ENCODE measurements around the gene SSBP2. TPM values are rescaled to one million over a fixed set of nuclear protein-coding genes. Genes with fewer than 3 reads are reported as not detected.

Gene SSBP2
- polyA plus RNA-seq, 2 donors = 18.8 to 25.3 TPM

GRCh38 chr5:81428446-81428845 is 322.5 kb downstream of the SSBP2 start:
- Histone ChIP-seq H3K27ac (ENCODE audit: low read depth in 2 of 2, low read length in 1 of 2) (no peak overlapping the region), H3K27me3 (ENCODE audit: control insufficient read depth in 1 of 2, insufficient read depth in 2 of 2, low read length in 2 of 2) (no peaks in the 10 kb centered on the region), H3K4me3 (ENCODE audit: low read depth in 1 of 2, low read length in 2 of 2) (no peak overlapping the region), H3K9me3 (ENCODE audit: control insufficient read depth in 2 of 2, insufficient read depth in 1 of 2, low read depth in 1 of 2, low read length in 1 of 2) (no peaks in the 10 kb centered on the region), H3K36me3 (ENCODE audit: control insufficient read depth in 2 of 2, insufficient read depth in 2 of 2, low read length in 1 of 2) (no peaks in the 10 kb centered on the region), H3K4me1 (ENCODE audit: control insufficient read depth in 2 of 2, insufficient read depth in 2 of 2, low read length in 1 of 2) (no peaks in the 10 kb centered on the region)
- 74 to 90% methylated on average over 3 of the region's 3 CpGs for WGBS, 2 donors

- Histone ChIP-seq H3K9me3 (ENCODE audit: control insufficient read depth in 2 of 2, insufficient read depth in 1 of 2, low read depth in 1 of 2, low read length in 1 of 2) (no peaks in the 10 kb centered on the region), H3K27ac (ENCODE audit: low read depth in 2 of 2, low read length in 1 of 2) (no peak overlapping the region), H3K4me3 (ENCODE audit: low read depth in 1 of 2, low read length in 2 of 2) (no peak overlapping the region), H3K4me1 (ENCODE audit: control insufficient read depth in 2 of 2, insufficient read depth in 2 of 2, low read length in 1 of 2) (no peaks in the 10 kb centered on the region), H3K27me3 (ENCODE audit: control insufficient read depth in 1 of 2, insufficient read depth in 2 of 2, low read length in 2 of 2) (no peaks in the 10 kb centered on the region), H3K36me3 (ENCODE audit: control insufficient read depth in 2 of 2, insufficient read depth in 2 of 2, low read length in 1 of 2) (no peaks in the 10 kb centered on the region)
- WGBS, 2 donors = 95 to 100% methylated on average over 1 of the region's 1 CpG
Observed at GRCh38 chr5:81427566-81427965, 323.3 kb downstream of the SSBP2 start.

GRCh38 chr5:81426359-81427030 is 324.4 kb downstream of the SSBP2 start:
- Histone ChIP-seq H3K9me3 (ENCODE audit: control insufficient read depth in 2 of 2, insufficient read depth in 1 of 2, low read depth in 1 of 2, low read length in 1 of 2) (no peaks in the 10 kb centered on the region), H3K4me1 (ENCODE audit: control insufficient read depth in 2 of 2, insufficient read depth in 2 of 2, low read length in 1 of 2) (no peaks in the 10 kb centered on the region), H3K27me3 (ENCODE audit: control insufficient read depth in 1 of 2, insufficient read depth in 2 of 2, low read length in 2 of 2) (no peaks in the 10 kb centered on the region), H3K4me3 (ENCODE audit: low read depth in 1 of 2, low read length in 2 of 2) (no peak overlapping the region), H3K36me3 (ENCODE audit: control insufficient read depth in 2 of 2, insufficient read depth in 2 of 2, low read length in 1 of 2) (no peaks in the 10 kb centered on the region), H3K27ac (ENCODE audit: low read depth in 2 of 2, low read length in 1 of 2) (no peak overlapping the region)
- WGBS, 2 donors = 43 to 60% methylated on average over 3 of the region's 3 CpGs

GRCh38 chr5:81425569-81425968 is 325.3 kb downstream of the SSBP2 start:
- Histone ChIP-seq H3K9me3 (ENCODE audit: control insufficient read depth in 2 of 2, insufficient read depth in 1 of 2, low read depth in 1 of 2, low read length in 1 of 2) (no peaks in the 10 kb centered on the region), H3K4me3 (ENCODE audit: low read depth in 1 of 2, low read length in 2 of 2) (no peak overlapping the region), H3K4me1 (ENCODE audit: control insufficient read depth in 2 of 2, insufficient read depth in 2 of 2, low read length in 1 of 2) (no peaks in the 10 kb centered on the region), H3K27ac (ENCODE audit: low read depth in 2 of 2, low read length in 1 of 2) (no peak overlapping the region), H3K27me3 (ENCODE audit: control insufficient read depth in 1 of 2, insufficient read depth in 2 of 2, low read length in 2 of 2) (no peaks in the 10 kb centered on the region), H3K36me3 (ENCODE audit: control insufficient read depth in 2 of 2, insufficient read depth in 2 of 2, low read length in 1 of 2) (no peaks in the 10 kb centered on the region)
- 0 to 2% methylated on average over 2 of the region's 2 CpGs for WGBS, 2 donors

- H3K36me3 ChIP-seq (ENCODE audit: control insufficient read depth in 2 of 2, insufficient read depth in 2 of 2, low read length in 1 of 2) = no peaks in the 10 kb centered on the region
- no peaks in the 10 kb centered on the region for H3K27me3 ChIP-seq (ENCODE audit: control insufficient read depth in 1 of 2, insufficient read depth in 2 of 2, low read length in 2 of 2)
- no peak overlapping the region for H3K27ac ChIP-seq (ENCODE audit: low read depth in 2 of 2, low read length in 1 of 2)
- no peaks in the 10 kb centered on the region for H3K9me3 ChIP-seq (ENCODE audit: control insufficient read depth in 2 of 2, insufficient read depth in 1 of 2, low read depth in 1 of 2, low read length in 1 of 2)
- 94 to 99% methylated on average over 1 of the region's 1 CpG for WGBS, 2 donors
- no peaks in the 10 kb centered on the region for H3K4me1 ChIP-seq (ENCODE audit: control insufficient read depth in 2 of 2, insufficient read depth in 2 of 2, low read length in 1 of 2)
- H3K4me3 ChIP-seq (ENCODE audit: low read depth in 1 of 2, low read length in 2 of 2) = no peak overlapping the region
Observed at GRCh38 chr5:81424728-81425127, 326.2 kb downstream of the SSBP2 start.

- H3K4me3 ChIP-seq (ENCODE audit: low read depth in 1 of 2, low read length in 2 of 2) = no peak overlapping the region
- WGBS, 2 donors = 65 to 71% methylated on average over 2 of the region's 2 CpGs
- no peaks in the 10 kb centered on the region for H3K4me1 ChIP-seq (ENCODE audit: control insufficient read depth in 2 of 2, insufficient read depth in 2 of 2, low read length in 1 of 2)
- no peaks in the 10 kb centered on the region for H3K9me3 ChIP-seq (ENCODE audit: control insufficient read depth in 2 of 2, insufficient read depth in 1 of 2, low read depth in 1 of 2, low read length in 1 of 2)
- H3K27me3 ChIP-seq (ENCODE audit: control insufficient read depth in 1 of 2, insufficient read depth in 2 of 2, low read length in 2 of 2) = no peaks in the 10 kb centered on the region
- no peaks in the 10 kb centered on the region for H3K36me3 ChIP-seq (ENCODE audit: control insufficient read depth in 2 of 2, insufficient read depth in 2 of 2, low read length in 1 of 2)
- H3K27ac ChIP-seq (ENCODE audit: low read depth in 2 of 2, low read length in 1 of 2) = no peak overlapping the region
Observed at GRCh38 chr5:81422671-81423070, 328.2 kb downstream of the SSBP2 start.

GRCh38 chr5:81420039-81420667 is 330.7 kb downstream of the SSBP2 start:
- H3K27me3 ChIP-seq (ENCODE audit: control insufficient read depth in 1 of 2, insufficient read depth in 2 of 2, low read length in 2 of 2) = no peaks in the 10 kb centered on the region
- no peaks in the 10 kb centered on the region for H3K36me3 ChIP-seq (ENCODE audit: control insufficient read depth in 2 of 2, insufficient read depth in 2 of 2, low read length in 1 of 2)
- H3K9me3 ChIP-seq (ENCODE audit: control insufficient read depth in 2 of 2, insufficient read depth in 1 of 2, low read depth in 1 of 2, low read length in 1 of 2) = no peaks in the 10 kb centered on the region
- H3K4me3 ChIP-seq (ENCODE audit: low read depth in 1 of 2, low read length in 2 of 2) = no peak overlapping the region
- H3K27ac ChIP-seq (ENCODE audit: low read depth in 2 of 2, low read length in 1 of 2) = no peak overlapping the region
- 37 to 50% methylated on average over 6 of the region's 6 CpGs for WGBS, 2 donors
- H3K4me1 ChIP-seq (ENCODE audit: control insufficient read depth in 2 of 2, insufficient read depth in 2 of 2, low read length in 1 of 2) = no peaks in the 10 kb centered on the region

GRCh38 chr5:81418606-81419005 is 332.3 kb downstream of the SSBP2 start:
- no peak overlapping the region for H3K27ac ChIP-seq (ENCODE audit: low read depth in 2 of 2, low read length in 1 of 2)
- no peaks in the 10 kb centered on the region for H3K36me3 ChIP-seq (ENCODE audit: control insufficient read depth in 2 of 2, insufficient read depth in 2 of 2, low read length in 1 of 2)
- no peak overlapping the region for H3K4me3 ChIP-seq (ENCODE audit: low read depth in 1 of 2, low read length in 2 of 2)
- H3K27me3 ChIP-seq (ENCODE audit: control insufficient read depth in 1 of 2, insufficient read depth in 2 of 2, low read length in 2 of 2) = no peaks in the 10 kb centered on the region
- no peaks in the 10 kb centered on the region for H3K9me3 ChIP-seq (ENCODE audit: control insufficient read depth in 2 of 2, insufficient read depth in 1 of 2, low read depth in 1 of 2, low read length in 1 of 2)
- no peaks in the 10 kb centered on the region for H3K4me1 ChIP-seq (ENCODE audit: control insufficient read depth in 2 of 2, insufficient read depth in 2 of 2, low read length in 1 of 2)

- Histone ChIP-seq H3K36me3 (ENCODE audit: control insufficient read depth in 2 of 2, insufficient read depth in 2 of 2, low read length in 1 of 2) (no peaks in the 10 kb centered on the region), H3K4me1 (ENCODE audit: control insufficient read depth in 2 of 2, insufficient read depth in 2 of 2, low read length in 1 of 2) (no peaks in the 10 kb centered on the region), H3K9me3 (ENCODE audit: control insufficient read depth in 2 of 2, insufficient read depth in 1 of 2, low read depth in 1 of 2, low read length in 1 of 2) (no peaks in the 10 kb centered on the region), H3K27ac (ENCODE audit: low read depth in 2 of 2, low read length in 1 of 2) (no peak overlapping the region), H3K4me3 (ENCODE audit: low read depth in 1 of 2, low read length in 2 of 2) (no peak overlapping the region), H3K27me3 (ENCODE audit: control insufficient read depth in 1 of 2, insufficient read depth in 2 of 2, low read length in 2 of 2) (no peaks in the 10 kb centered on the region)
- 80 to 88% methylated on average over 4 of the region's 4 CpGs for WGBS, 2 donors
Observed at GRCh38 chr5:81417052-81417451, 333.8 kb downstream of the SSBP2 start.

- H3K27ac ChIP-seq (ENCODE audit: low read depth in 2 of 2, low read length in 1 of 2) = no peak overlapping the region
- H3K9me3 ChIP-seq (ENCODE audit: control insufficient read depth in 2 of 2, insufficient read depth in 1 of 2, low read depth in 1 of 2, low read length in 1 of 2) = no peaks in the 10 kb centered on the region
- no peaks in the 10 kb centered on the region for H3K27me3 ChIP-seq (ENCODE audit: control insufficient read depth in 1 of 2, insufficient read depth in 2 of 2, low read length in 2 of 2)
- 89 to 93% methylated on average over 2 of the region's 2 CpGs for WGBS, 2 donors
- H3K4me1 ChIP-seq (ENCODE audit: control insufficient read depth in 2 of 2, insufficient read depth in 2 of 2, low read length in 1 of 2) = no peaks in the 10 kb centered on the region
- H3K36me3 ChIP-seq (ENCODE audit: control insufficient read depth in 2 of 2, insufficient read depth in 2 of 2, low read length in 1 of 2) = no peaks in the 10 kb centered on the region
- H3K4me3 ChIP-seq (ENCODE audit: low read depth in 1 of 2, low read length in 2 of 2) = no peak overlapping the region
Observed at GRCh38 chr5:81409896-81410295, 341.0 kb downstream of the SSBP2 start.
